GM12878 (cell line): Measurements from ENCODE around the gene CHP1. TPM values are rescaled to one million over a fixed set of nuclear protein-coding genes. Genes with fewer than 3 reads are reported as not detected.

Experiments
- ATAC-seq: fragments of 200-7000 bp; cut with Tn5 transposase; 3 replicates; pipeline ENCODE4 v1.9.1; 2020; ENCODE audit warnings: mild to moderate bottlenecking, moderate library complexity
- BruUV-seq: library from RNA; stranded (reverse); fragments of 400-500 nt; replicated peaks from 2 replicates; lab custom pipeline; 2021; lab: Mats Ljungman, UMichigan
- CTCF ChIA-PET: fragments of 300-600 bp; sonication (Branson Sonifier 250); formaldehyde crosslinking; extraction: SDS; loops from one replicate; lab custom pipeline; 2021; ENCODE audit warnings: inconsistent platforms; lab: Yijun Ruan, JAX
- POLR2A ChIA-PET: fragments of 350-600 bp; formaldehyde crosslinking; extraction: SDS; loops from one replicate; lab custom pipeline; 2021; ENCODE audit warnings: inconsistent platforms; lab: Charles Lee
- RAD21 ChIA-PET: fragments of 300-600 bp; sonication (Branson Sonifier 250); formaldehyde crosslinking; loops from one replicate; lab custom pipeline; 2023; ENCODE audit warnings: antibody characterized with exemption; ENCODE audit not compliant: unreplicated experiment; lab: Charles Lee
- SMC1A ChIA-PET: fragments of 300-600 bp; sonication (Branson Sonifier 250); formaldehyde crosslinking; loops from one replicate; lab custom pipeline; 2023; ENCODE audit not compliant: unreplicated experiment, uncharacterized antibody; lab: Charles Lee
- DNase-seq: peaks from one replicate; pipeline ENCODE4 v3.0.0-alpha.2; 2011; ENCODE audit warnings: low read depth, low spot score
- FAIRE-seq: peaks from 3 replicates; lab custom pipeline; 2011; peaks lifted over from hg19 to GRCh38; lab: Jason Lieb, UNC
- H2AFZ ChIP-seq: 2 replicates; pipeline ENCODE4 v1.6.0; 2011; ENCODE audit warnings: low read depth, low read length, control low read depth; ENCODE audit not compliant: control insufficient read depth
- H3K27ac ChIP-seq: 2 replicates; pipeline ENCODE4 v1.5.1; 2011; ENCODE audit warnings: control low read depth; ENCODE audit not compliant: control insufficient read depth, insufficient read depth
- H3K27me3 ChIP-seq, 2 experiments: replicated peaks in 1 of 2; 2 replicates each; pipeline versions ENCODE4 v1.6.0 to v1.6.1; 2011; ENCODE audit warnings: low read length in 1 of 2; ENCODE audit not compliant: control insufficient read depth in 2 of 2, insufficient read depth in 2 of 2
- H3K36me3 ChIP-seq, 2 experiments: 2 replicates each; pipeline ENCODE4 v1.5.1; 2011; ENCODE audit warnings: low read length in 1 of 2; ENCODE audit not compliant: control insufficient read depth in 2 of 2, insufficient read depth in 2 of 2
- H3K4me1 ChIP-seq: 2 replicates; pipeline ENCODE4 v1.6.1; 2011; ENCODE audit warnings: mild to moderate bottlenecking, low read length, moderate library complexity, mixed read lengths; ENCODE audit not compliant: control insufficient read depth, insufficient read depth
- H3K4me2 ChIP-seq: 2 replicates; pipeline ENCODE4 v1.6.0; 2011; ENCODE audit warnings: control low read depth; ENCODE audit not compliant: control insufficient read depth, insufficient read depth
- H3K4me3 ChIP-seq: fragments of 200-600 bp; sonication (generic); 2 replicates; pipeline ENCODE4 v1.5.1; 2016
- H3K79me2 ChIP-seq: 2 replicates; pipeline ENCODE4 v1.6.0; 2011; ENCODE audit warnings: low read length; ENCODE audit not compliant: control insufficient read depth, insufficient read depth
- H3K9ac ChIP-seq: 2 replicates; pipeline ENCODE4 v1.8.0; 2011; ENCODE audit warnings: low read length, control low read depth, mixed read lengths; ENCODE audit not compliant: control insufficient read depth, insufficient read depth
- H3K9me3 ChIP-seq: replicated peaks from 3 replicates; pipeline ENCODE4 v1.5.1; 2011; ENCODE audit warnings: mild to moderate bottlenecking, low read length; ENCODE audit not compliant: control insufficient read depth, insufficient read depth
- H4K20me1 ChIP-seq: 2 replicates; pipeline ENCODE4 v1.6.0; 2011; ENCODE audit not compliant: control insufficient read depth, insufficient read depth
- BACH1 ChIP-seq: fragments of 450-650 bp; IDR thresholded peaks from 2 replicates; pipeline ENCODE4 v1.6.1; 2017; ENCODE audit warnings: mild to moderate bottlenecking, borderline replicate concordance
- CUX1 ChIP-seq: IDR thresholded peaks from 2 replicates; pipeline ENCODE4 v1.6.1; 2012; ENCODE audit warnings: improper control_type of control experiment, low read depth, low read length; ENCODE audit not compliant: insufficient replicate concordance
- IKZF1 ChIP-seq: fragments of 450-650 bp; conservative IDR thresholded peaks from 2 replicates; pipeline ENCODE4 v1.6.1; 2017; ENCODE audit warnings: antibody characterized with exemption, mild to moderate bottlenecking
- MLLT1 ChIP-seq: fragments of 450-650 bp; IDR thresholded peaks from 2 replicates; pipeline ENCODE4 v1.6.1; 2016; ENCODE audit warnings: mild to moderate bottlenecking
- MTA3 ChIP-seq: IDR thresholded peaks from 2 replicates; pipeline ENCODE4 v1.6.1; 2012; ENCODE audit warnings: low read length, inconsistent platforms, borderline replicate concordance
- NFIC ChIP-seq: IDR thresholded peaks from 2 replicates; pipeline ENCODE4 v1.6.1; 2012; ENCODE audit warnings: low read depth, mild to moderate bottlenecking, inconsistent platforms, low read length, moderate library complexity
- NR2C1 ChIP-seq: fragments of 450-650 bp; IDR thresholded peaks from 2 replicates; pipeline ENCODE4 v1.6.1; 2017; ENCODE audit warnings: antibody characterized with exemption, mild to moderate bottlenecking, moderate library complexity
- SIX5 ChIP-seq: IDR thresholded peaks from 2 replicates; pipeline ENCODE4 v1.6.1; 2011; ENCODE audit warnings: mild to moderate bottlenecking, low read depth, low read length, moderate library complexity; ENCODE audit not compliant: severe bottlenecking
- SP1 ChIP-seq: IDR thresholded peaks from one replicate; pipeline ENCODE4 v1.6.1; 2011; ENCODE audit warnings: low read depth, low read length
- SPI1 ChIP-seq: IDR thresholded peaks from 2 replicates; pipeline ENCODE4 v1.6.1; 2011; ENCODE audit warnings: low read depth, mild to moderate bottlenecking, low read length, moderate library complexity, borderline replicate concordance; ENCODE audit not compliant: insufficient read depth
- SRF ChIP-seq, 2 experiments: IDR thresholded peaks; 2 replicates each; pipeline ENCODE4 v1.6.1; 2011; ENCODE audit warnings: low read depth in 2 of 2, low read length in 2 of 2, mild to moderate bottlenecking in 1 of 2, moderate library complexity in 1 of 2
- STAT3 ChIP-seq: IDR thresholded peaks from 2 replicates; pipeline ENCODE4 v1.6.1; 2011; ENCODE audit warnings: low read depth, low read length, improper control_type of control experiment
- SUPT20H ChIP-seq: IDR thresholded peaks from 2 replicates; pipeline ENCODE4 v1.6.1; 2011; ENCODE audit warnings: low read depth, mild to moderate bottlenecking, low read length, moderate library complexity, borderline replicate concordance; ENCODE audit not compliant: control insufficient read depth
- YBX1 ChIP-seq: fragments of 450-650 bp; IDR thresholded peaks from 2 replicates; pipeline ENCODE4 v1.6.1; 2016; ENCODE audit warnings: antibody characterized with exemption
- ZBTB33 ChIP-seq: fragments of 450-650 bp; IDR thresholded peaks from 2 replicates; pipeline ENCODE4 v1.6.1; 2017; ENCODE audit warnings: mild to moderate bottlenecking
- WGBS: methylation state at CpG from one replicate; pipeline ENCODE4 v1.1.6; 2016; ENCODE audit warnings: low lambda C conversion rate; ENCODE audit not compliant: insufficient replicate concordance, insufficient coverage; ENCODE audit errors: missing lambda C conversion rate; 5-methylcytosine and 5-hydroxymethylcytosine counted together
- in situ Hi-C: fragments of 300-500 bp; cut with MboI; formaldehyde crosslinking; loops from 9 replicates; pipeline ENCODE4 v1.14.3; 2018; ENCODE audit warnings: mixed read lengths
- intact Hi-C: fragments of 100-400 bp; cut with micrococcal nuclease; formaldehyde crosslinking; loops from one replicate; pipeline ENCODE4 v1.14.2; 2022; ENCODE audit not compliant: unreplicated experiment
- polyA plus RNA-seq, 11 experiments: library from polyadenylated mRNA; depleted of rRNA in 4 of 11; unstranded in 6 of 11; stranded (reverse) in 5 of 11; fragments of >200 nt; fragmentation: Nextera tagmentation in 4 of 11; fragmentation: Illumina TruSeq in 1 of 11; extraction: Ambion mirVana in 4 of 11; extraction: Trizol in 1 of 11; gene quantifications; 1 replicate in 1 of 11; 2 replicates in 10 of 11; pipeline versions ENCODE4 v1.2.1 to v1.2.3, GENCODE V29; 2011 to 2016; ENCODE audit warnings: inconsistent platforms in 2 of 11, missing spikeins in 2 of 11, low read depth in 1 of 11
- total RNA-seq, 4 experiments: library from RNA; depleted of rRNA in 3 of 4; stranded (reverse); fragments of >200 nt in 3 of 4; fragmentation: Illumina TruSeq in 1 of 4; extraction: Trizol in 1 of 4; gene quantifications; 2 replicates each; pipeline versions ENCODE4 v1.2.1 to v1.2.3, GENCODE V29; 2013 to 2021

The CHP1 gene
- total and polyA plus RNA-seq, 10 of the 15 experiments (the other 5 are each of a cell fraction or from before 2014, with no cell fraction given): 25.7 to 45.9 (median 39.1) TPM

GRCh38 chr15:41238100-41238499 lies 7.0 kb downstream of the CHP1 start:
- Histone ChIP-seq H3K36me3 (no peaks in the 10 kb centered on the region), H3K4me3 (no peak overlapping the region), H3K27ac (no peak overlapping the region), H3K9ac (no peak overlapping the region), H2AFZ (no peak overlapping the region), H3K27me3 (no peaks in the 10 kb centered on the region), H3K79me2 (no peaks in the 10 kb centered on the region), H4K20me1 (no peaks in the 10 kb centered on the region), H3K4me2 (no peak overlapping the region), H3K9me3 (no peaks in the 10 kb centered on the region), H3K4me1 (0 out of 2 replicates have a peak, but pooled peaks cover under 1% of the 10 kb centered on the region)
- DNase-seq: no peak
- SMC1A ChIA-PET: no interaction called here
- no peak for ATAC-seq
- 78% methylated on average over 5 of the region's 5 CpGs for WGBS
- CTCF ChIA-PET: interaction anchor here (1.2 kb wide), 1 partner anchor 16 kb away, joined by 3 read pairs; no protein-coding TSS in a partner anchor
- POLR2A ChIA-PET: interaction anchor here (0.6 kb wide), 2 partner anchors 21 to 148 kb away, joined by 4 to 5 read pairs; no protein-coding TSS in a partner anchor
- no peak for FAIRE-seq
- RAD21 ChIA-PET: interaction anchor here (0.8 kb wide), 1 partner anchor 19 kb away, joined by 3 read pairs; no protein-coding TSS in a partner anchor
- in situ Hi-C loops (loop anchor here (5.0 kb wide), 1 partner anchor 51 kb away; no protein-coding TSS in a partner anchor), intact Hi-C loops (no loop called here)
- no TSS peak for BruUV-seq
- no peak for TF ChIP-seq NFIC
- no peak for TF ChIP-seq IKZF1
- no peak for TF ChIP-seq SUPT20H
- TF ChIP-seq ZBTB33: no peak
- no peak for TF ChIP-seq SPI1
- TF ChIP-seq BACH1: no peak
- TF ChIP-seq SRF (IDR thresholded peaks at IDR 0.05; ENCODE audit: low read depth in 2 of 2, low read length in 2 of 2): no peak
- TF ChIP-seq MLLT1: no peak
- TF ChIP-seq MTA3: no peak
- TF ChIP-seq SP1: no peak
- TF ChIP-seq CUX1: no peak
- no peak for TF ChIP-seq STAT3
- TF ChIP-seq YBX1: no peak
- TF ChIP-seq NR2C1: no peak
- TF ChIP-seq SIX5: no peak
